Mammary epithelial cell (primary cell): Measurements from ENCODE around the gene FHL3.

ENCODE experiments used
- EZH2 ChIP-seq: IDR thresholded peaks from 2 replicates; pipeline ENCODE4 v1.6.1; 2012; ENCODE audit warnings: low read length, inconsistent platforms, borderline replicate concordance
- TF ChIP-seq, protein P1 (sequence below), 2 donors: IDR thresholded peaks in 1 of 2; conservative IDR thresholded peaks in 1 of 2; 2 replicates each; pipeline ENCODE4 v1.5.1; 2011 to 2012; ENCODE audit warnings: inconsistent platforms in 2 of 2, low read length in 2 of 2, mild to moderate bottlenecking in 2 of 2, control low read depth in 1 of 2, low read depth in 1 of 2; ENCODE audit not compliant: insufficient read depth in 1 of 2; ENCODE audit errors: extremely low read depth in 1 of 2

DNA sequence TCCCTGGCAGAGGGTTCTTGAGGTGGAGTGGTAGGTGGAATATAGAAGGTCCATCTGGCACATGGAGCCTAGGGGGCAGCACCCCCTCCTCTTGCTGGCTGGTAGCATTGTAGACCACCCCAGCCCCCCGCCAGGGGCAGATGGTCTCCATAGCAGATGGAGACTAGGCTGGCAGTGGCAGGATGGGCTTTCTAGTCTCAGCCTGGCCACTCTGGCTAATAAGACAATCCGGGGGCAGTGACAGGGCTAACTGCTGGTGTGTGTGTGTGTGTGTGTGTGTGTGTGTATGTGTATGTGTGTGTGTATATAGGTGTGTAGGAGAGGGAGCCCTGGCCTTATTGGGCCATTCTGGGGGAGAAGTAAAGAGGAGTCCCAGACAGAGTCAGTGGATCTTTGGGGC lies 23.4 kb upstream of the FHL3 start:
- TF ChIP-seq, protein P1, sequence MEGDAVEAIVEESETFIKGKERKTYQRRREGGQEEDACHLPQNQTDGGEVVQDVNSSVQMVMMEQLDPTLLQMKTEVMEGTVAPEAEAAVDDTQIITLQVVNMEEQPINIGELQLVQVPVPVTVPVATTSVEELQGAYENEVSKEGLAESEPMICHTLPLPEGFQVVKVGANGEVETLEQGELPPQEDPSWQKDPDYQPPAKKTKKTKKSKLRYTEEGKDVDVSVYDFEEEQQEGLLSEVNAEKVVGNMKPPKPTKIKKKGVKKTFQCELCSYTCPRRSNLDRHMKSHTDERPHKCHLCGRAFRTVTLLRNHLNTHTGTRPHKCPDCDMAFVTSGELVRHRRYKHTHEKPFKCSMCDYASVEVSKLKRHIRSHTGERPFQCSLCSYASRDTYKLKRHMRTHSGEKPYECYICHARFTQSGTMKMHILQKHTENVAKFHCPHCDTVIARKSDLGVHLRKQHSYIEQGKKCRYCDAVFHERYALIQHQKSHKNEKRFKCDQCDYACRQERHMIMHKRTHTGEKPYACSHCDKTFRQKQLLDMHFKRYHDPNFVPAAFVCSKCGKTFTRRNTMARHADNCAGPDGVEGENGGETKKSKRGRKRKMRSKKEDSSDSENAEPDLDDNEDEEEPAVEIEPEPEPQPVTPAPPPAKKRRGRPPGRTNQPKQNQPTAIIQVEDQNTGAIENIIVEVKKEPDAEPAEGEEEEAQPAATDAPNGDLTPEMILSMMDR (conservative IDR thresholded peaks at IDR 0.05 in 1 of 2, IDR thresholded peaks at IDR 0.05 in 1 of 2; ENCODE audit: extremely low read depth in 1 of 2, insufficient read depth in 1 of 2, low read depth in 1 of 2, low read length in 2 of 2) = peak in 1 of 2 donors; percentile 10
- no peak for TF ChIP-seq EZH2
